ENCODE results near the gene VN1R5. TPM values are rescaled to one million over a fixed set of nuclear protein-coding genes. Genes with fewer than 3 reads are reported as not detected.
"Not testable (repeated sequence)": the region's sequence is repeated elsewhere in the genome, so short reads cannot be mapped to it uniquely, and the experiment has no call there.

The VN1R5 gene
- not detected for total RNA-seq

DNA sequence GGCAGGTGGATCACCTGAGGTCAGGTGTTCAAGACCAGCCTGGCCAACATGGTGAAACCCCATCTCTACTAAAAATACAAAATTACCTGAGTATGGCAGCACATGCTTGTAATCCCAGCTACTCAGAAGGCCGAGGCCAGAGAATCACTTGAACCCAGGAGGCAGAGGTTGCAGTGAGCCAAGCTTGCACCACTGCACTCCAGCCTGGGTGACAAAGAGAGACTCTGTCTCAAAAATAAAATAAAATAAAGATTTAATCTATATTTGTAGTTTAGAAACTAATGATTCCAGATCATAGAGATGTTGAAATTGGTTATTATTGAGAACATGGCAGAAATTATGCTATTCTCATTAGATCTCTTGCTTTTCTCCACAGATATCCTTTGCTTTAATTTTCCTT, at the start of gene VN1R5:
Gene VN1R5 (plus strand): TSS at position 301 of the 400 bp plus-strand sequence.
- H3K36me3 ChIP-seq (replicated peaks in 1 of 2; ENCODE audit: insufficient read depth in 1 of 2, low read depth in 2 of 2); H3K4me1 ChIP-seq; H3K4me3 ChIP-seq; H3K27ac ChIP-seq; H3K27me3 ChIP-seq; ATAC-seq; DNase-seq; H3K9me3 ChIP-seq; intact Hi-C loops (cut with DNase I): not testable (repeated sequence)
- 62 to 65% methylated on average over 1 of the region's 1 CpG for WGBS, 2 donors

DNA sequence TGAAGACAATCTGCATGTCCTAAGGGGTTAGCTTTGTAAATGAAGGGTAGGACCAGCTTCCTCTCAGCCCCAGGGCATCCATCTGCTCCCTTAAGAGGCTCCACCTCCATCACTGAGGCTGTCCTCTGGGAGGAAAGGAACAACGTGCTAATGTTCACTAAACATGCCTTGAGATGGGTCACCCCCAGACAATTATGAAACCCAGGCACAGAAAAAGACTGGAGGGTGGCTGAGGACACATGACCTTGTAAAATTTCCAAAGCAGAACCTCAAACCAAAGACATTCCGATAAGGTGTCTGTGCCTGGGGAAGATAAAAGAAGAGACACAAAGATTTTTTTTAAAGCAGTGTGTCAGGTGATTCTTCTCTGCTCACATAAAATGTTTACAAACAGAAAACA, 46.5 kb upstream of the VN1R5 start:
- 6 to 15% methylated on average over 2 of the region's 2 CpGs for WGBS, 2 donors
- DNase-seq (no peak), ATAC-seq (no peak)
- intact Hi-C loops (cut with DNase I), result no loop called here
- H3K4me1 ChIP-seq, result peaks cover 20% of the 10 kb centered on the region
- no peaks in the 10 kb centered on the region for H3K9me3 ChIP-seq
- TF ChIP-seq, protein P1, sequence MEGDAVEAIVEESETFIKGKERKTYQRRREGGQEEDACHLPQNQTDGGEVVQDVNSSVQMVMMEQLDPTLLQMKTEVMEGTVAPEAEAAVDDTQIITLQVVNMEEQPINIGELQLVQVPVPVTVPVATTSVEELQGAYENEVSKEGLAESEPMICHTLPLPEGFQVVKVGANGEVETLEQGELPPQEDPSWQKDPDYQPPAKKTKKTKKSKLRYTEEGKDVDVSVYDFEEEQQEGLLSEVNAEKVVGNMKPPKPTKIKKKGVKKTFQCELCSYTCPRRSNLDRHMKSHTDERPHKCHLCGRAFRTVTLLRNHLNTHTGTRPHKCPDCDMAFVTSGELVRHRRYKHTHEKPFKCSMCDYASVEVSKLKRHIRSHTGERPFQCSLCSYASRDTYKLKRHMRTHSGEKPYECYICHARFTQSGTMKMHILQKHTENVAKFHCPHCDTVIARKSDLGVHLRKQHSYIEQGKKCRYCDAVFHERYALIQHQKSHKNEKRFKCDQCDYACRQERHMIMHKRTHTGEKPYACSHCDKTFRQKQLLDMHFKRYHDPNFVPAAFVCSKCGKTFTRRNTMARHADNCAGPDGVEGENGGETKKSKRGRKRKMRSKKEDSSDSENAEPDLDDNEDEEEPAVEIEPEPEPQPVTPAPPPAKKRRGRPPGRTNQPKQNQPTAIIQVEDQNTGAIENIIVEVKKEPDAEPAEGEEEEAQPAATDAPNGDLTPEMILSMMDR (IDR thresholded peaks at IDR 0.05), result no peak
- TF ChIP-seq POLR2A (IDR thresholded peaks at IDR 0.05), result no peak
- no peaks in the 10 kb centered on the region for H3K27me3 ChIP-seq
- no peak overlapping the region for H3K27ac ChIP-seq
- H3K4me3 ChIP-seq, result no peak overlapping the region
- H3K36me3 ChIP-seq (replicated peaks in 1 of 2; ENCODE audit: insufficient read depth in 1 of 2, low read depth in 2 of 2), result no peaks in the 10 kb centered on the region

DNA sequence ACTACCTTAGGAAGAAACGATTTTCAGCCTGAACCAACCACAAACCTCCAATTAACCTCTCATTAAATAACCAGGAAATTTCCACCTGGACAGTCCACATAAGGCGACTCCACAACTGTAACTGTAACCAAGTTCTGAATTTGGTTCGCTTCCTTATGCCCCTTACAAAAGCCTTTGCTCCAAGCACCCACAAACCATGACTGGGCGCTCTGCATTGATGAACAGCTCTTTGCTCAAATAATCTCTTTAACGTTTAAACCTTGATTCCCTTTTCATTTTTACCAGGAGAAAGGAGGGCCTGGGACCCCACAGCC, 45.9 kb upstream of the VN1R5 start:
- peak overlapping the region; percentile 94 to 96 for H3K4me3 ChIP-seq
- DNase-seq (no peak), ATAC-seq (peak; percentile 3)
- no peaks in the 10 kb centered on the region for H3K9me3 ChIP-seq
- H3K36me3 ChIP-seq (replicated peaks in 1 of 2; ENCODE audit: insufficient read depth in 1 of 2, low read depth in 2 of 2), result no peaks in the 10 kb centered on the region
- intact Hi-C loops (cut with DNase I), result no loop called here
- WGBS, 2 donors, result 0 to 1% methylated on average over 5 of the region's 5 CpGs
- H3K27ac ChIP-seq, result peak overlapping the region in 3 of 4 donors; percentile 77 to 93 (median 90)
- TF ChIP-seq POLR2A (IDR thresholded peaks at IDR 0.05), result no peak
- H3K4me1 ChIP-seq, result peaks cover 20% of the 10 kb centered on the region
- no peaks in the 10 kb centered on the region for H3K27me3 ChIP-seq

DNA sequence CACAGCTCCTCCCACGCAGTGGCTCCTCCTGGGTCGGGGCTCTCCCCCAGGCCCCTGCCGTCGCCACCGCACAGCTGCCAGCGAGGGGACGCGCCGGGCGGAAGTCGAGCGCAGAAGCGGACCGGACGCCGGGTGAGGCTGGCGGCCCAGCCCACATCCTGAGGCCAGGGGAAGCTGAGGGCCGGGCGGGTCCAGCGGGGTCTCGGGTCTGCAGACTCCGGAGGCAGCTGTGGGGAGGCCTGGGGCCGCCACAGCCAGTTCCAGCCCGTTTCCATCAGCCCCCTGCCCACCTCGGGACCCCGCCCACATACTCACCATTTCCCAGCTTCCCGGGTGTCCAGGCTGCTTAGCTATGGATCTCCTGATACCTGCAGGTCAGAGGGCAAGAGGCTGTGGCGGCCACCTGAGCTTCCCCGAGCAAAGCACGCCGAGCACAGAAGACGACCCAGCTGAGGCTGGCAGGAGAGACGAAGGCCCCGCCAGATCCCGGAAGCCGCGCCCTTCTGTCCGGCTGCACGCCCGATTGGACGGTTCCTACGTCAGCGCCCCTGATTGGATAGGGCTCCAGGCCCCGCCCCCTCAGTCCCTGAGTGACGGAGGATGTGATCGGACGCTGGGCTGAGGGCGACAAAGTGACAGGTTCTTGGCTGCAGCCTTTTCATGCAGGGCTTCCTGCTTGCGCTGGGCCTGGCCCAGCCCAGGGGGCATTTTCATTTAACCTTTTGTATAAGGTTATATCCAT, 45.3 kb upstream of the VN1R5 start:
- Histone ChIP-seq H3K27me3 (no peaks in the 10 kb centered on the region), H3K27ac (peak overlapping the region; percentile 57 to 93 (median 84)), H3K36me3 (replicated peaks in 1 of 2; ENCODE audit: insufficient read depth in 1 of 2, low read depth in 2 of 2) (no peaks in the 10 kb centered on the region), H3K4me1 (peaks cover 20% of the 10 kb centered on the region), H3K4me3 (peak overlapping the region; percentile 94 to 96), H3K9me3 (no peaks in the 10 kb centered on the region)
- 0 to 1% methylated on average over 14 to 49 of the region's 49 CpGs for WGBS, 2 donors
- intact Hi-C loops (cut with DNase I), result no loop called here
- DNase-seq (peak; percentile 99), ATAC-seq (peak; percentile 100)
- TF ChIP-seq, protein P1 (IDR thresholded peaks at IDR 0.05), result no peak
- peak; percentile 72 to 94 (median 92) for TF ChIP-seq POLR2A (IDR thresholded peaks at IDR 0.05)

DNA sequence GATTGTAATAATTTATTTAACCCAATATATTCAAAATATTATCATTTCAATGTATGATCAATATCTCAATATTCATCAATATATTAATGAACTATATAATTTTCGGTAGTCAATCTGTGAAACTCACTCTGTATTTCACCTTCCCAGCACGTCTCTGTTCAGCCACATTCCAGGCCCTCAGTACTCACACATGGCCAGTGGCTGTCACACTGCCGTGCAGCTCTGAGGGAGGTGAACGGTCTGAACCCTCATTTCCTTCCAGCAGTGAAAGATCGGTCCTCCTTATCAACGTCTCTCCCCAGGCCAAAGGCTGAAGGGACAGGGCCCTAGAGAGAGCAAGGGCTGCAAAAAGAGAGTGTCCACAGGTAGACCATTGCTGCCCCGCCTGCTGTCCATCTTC, 44.5 kb upstream of the VN1R5 start:
- DNase-seq (no peak), ATAC-seq (no peak)
- Histone ChIP-seq H3K27me3 (no peaks in the 10 kb centered on the region), H3K36me3 (replicated peaks in 1 of 2; ENCODE audit: insufficient read depth in 1 of 2, low read depth in 2 of 2) (no peaks in the 10 kb centered on the region), H3K4me1 (peaks cover 20% of the 10 kb centered on the region), H3K4me3 (no peak overlapping the region), H3K27ac (peak overlapping the region in 1 of 4 donors; percentile 93), H3K9me3 (no peaks in the 10 kb centered on the region)
- intact Hi-C loops (cut with DNase I), result no loop called here
- no peak for TF ChIP-seq POLR2A (IDR thresholded peaks at IDR 0.05)
- TF ChIP-seq, protein P1 (IDR thresholded peaks at IDR 0.05), result no peak
- WGBS, 2 donors, result 49 to 56% methylated on average over 7 of the region's 7 CpGs

DNA sequence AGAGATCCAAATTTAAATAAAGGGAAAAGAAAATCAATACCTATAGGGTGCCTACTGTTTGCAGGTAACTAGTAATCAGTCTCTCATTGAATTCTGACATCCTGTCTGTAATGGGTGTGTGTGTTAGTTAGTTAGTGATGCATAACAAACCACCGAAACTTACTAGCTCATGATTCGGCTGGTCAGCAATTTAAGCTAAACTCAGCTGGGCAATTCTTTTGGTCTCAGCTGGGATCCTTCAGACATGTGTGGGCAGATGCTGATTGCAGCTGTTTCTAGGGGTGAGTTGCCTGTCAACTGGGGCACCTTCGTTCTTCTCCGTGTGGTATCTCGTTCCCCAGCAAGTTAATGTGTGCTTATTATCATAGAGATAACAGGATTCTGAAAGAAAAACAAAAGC, 43.9 kb upstream of the VN1R5 start:
- peaks cover 20% of the 10 kb centered on the region for H3K4me1 ChIP-seq
- TF ChIP-seq, protein P1 (IDR thresholded peaks at IDR 0.05), result no peak
- no peak for TF ChIP-seq POLR2A (IDR thresholded peaks at IDR 0.05)
- DNase-seq (no peak), ATAC-seq (no peak)
- intact Hi-C loops (cut with DNase I), result no loop called here
- no peaks in the 10 kb centered on the region for H3K9me3 ChIP-seq
- no peak overlapping the region for H3K4me3 ChIP-seq
- 52 to 56% methylated on average over 5 of the region's 5 CpGs for WGBS, 2 donors
- no peak overlapping the region for H3K27ac ChIP-seq
- H3K27me3 ChIP-seq, result no peaks in the 10 kb centered on the region
- no peaks in the 10 kb centered on the region for H3K36me3 ChIP-seq (replicated peaks in 1 of 2; ENCODE audit: insufficient read depth in 1 of 2, low read depth in 2 of 2)

Measured in body of pancreas (tissue), 4 donors.